GM21529 (cell line): ENCODE measurements around the gene ALDH3B1.

Experiments
- ATAC-seq: cut with Tn5 transposase; IDR thresholded peaks from one replicate; pipeline ENCODE4 v1.9.1; 2021; ENCODE audit not compliant: unreplicated experiment

ALDH3B1 gene

DNA sequence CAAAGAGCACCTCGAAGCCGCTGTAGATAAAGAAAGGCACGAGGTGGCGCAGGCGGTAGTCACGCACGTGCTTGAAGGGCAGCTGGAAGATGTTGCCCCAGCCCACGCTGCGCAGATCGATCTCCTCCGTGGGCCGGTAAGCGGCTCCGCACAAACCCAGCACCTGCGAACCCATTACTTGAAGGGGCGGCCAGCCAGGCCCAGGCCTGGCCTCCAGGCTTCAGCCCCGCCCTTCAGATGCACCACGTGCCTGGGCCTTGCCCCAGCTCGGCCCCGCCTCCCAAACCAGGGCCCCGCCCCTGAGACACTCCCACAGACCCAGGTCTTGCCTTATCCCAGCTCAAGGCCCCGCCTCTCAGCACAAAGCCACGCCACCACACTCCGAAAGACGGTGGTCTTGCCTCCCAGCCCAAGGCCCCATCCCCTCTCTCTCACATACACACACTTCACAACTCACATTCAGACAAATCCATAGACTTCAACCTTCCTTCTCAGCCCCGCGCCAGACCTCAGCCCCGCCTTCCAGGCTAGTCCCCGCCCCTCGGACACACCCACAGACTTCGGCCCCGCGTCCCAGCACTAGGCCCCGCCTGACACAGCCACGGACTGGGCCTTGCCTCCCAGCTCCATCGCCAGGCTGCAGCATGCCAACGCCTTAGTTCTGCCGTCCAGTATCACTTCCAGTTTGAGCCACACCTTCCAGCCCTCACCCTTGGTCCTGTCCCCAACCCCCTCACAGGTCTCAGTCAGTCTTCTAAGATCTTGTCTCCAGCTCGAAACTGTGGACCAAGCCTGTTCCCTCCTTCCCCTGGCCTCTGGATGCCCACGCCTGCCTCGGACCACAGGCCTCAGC is 13.3 kb upstream of the ALDH3B1 start:
- ATAC-seq: no peak

DNA sequence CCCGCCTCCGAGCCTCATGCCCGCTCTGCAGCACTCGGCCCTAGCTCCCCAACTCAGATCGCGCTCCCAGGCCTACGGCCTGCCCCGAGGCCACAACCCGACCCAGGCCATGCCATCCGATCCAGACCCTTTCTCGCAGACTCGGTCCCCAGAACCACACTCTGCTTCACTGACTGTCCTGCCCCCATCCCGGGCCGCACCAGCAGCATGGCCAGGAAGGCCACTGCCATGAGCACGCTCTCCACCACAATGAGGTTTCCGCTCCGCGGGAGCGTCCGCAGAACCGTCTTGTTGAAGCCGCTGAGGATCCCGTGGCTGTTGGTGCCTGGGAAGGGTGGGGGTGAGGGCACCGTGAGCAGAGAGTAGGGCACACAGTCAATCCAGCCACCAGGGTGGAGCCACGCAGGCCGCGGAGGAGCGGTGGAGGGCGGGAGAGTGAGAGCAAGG is 12.6 kb upstream of the ALDH3B1 start:
- ATAC-seq: no peak

DNA sequence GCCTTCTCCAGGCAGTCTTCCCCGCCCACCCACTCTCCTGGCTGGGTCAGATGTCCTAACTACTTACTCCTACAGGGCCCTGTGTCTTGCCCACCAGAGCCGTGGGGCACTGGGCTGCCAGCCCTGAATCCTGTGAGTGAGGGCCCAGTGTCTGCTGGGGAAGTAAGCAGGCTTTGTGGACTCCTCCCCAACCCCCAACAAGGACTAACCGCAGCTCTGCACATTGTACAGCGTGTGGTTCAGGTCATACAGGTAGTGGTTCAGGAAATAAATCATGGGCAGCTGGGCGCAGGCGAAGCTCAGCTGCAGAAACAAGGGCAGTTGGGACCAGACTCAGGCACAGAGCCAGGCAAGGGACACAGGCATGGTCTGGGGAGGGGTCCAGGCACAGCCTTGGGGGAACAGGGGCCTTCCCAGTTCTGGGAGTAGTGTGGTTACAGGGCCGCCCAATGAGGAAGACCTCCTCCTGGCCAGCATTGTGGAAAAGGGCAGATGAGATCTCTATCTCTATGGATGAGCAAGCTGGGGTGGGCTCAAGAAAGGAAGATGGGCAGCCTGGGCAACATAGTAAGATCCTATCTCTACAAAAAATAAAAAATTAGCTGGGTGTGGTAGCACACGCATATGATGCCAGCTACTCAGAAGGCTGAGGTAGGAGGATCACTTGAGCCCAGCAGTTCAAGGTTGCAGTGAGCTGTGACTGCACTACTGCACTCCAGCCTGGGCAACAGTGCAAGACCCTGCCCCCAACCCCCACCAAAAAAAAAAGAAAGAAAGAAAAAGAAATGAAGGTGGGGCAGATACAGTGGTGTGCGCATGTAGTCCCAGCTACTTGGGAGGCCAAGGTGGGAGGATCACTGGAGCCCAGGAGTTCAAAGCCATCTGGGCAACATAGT is 11.7 kb upstream of the ALDH3B1 start:
- no peak for ATAC-seq

DNA sequence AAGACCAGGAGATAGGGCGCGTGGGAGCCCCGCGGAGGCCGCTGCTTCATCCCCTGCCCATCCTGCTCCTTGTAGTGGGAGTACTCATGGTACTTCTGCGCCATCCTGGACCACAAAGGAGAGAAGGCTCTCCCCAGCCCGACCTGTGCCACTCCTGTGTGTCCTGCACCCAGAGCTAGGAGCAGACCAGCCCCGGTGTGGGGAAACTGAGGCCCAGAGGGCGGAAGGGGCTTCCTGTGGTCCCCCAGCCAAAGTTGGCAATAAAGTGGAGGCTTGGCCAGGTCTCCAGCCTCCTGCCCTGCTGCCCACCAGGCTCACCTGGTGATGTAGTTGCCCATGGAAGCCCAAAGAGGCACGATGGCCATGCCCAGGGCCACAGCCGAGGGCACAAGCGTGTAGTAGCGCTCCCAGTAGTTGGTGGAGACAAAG is 10.9 kb upstream of the ALDH3B1 start:
- ATAC-seq: no peak

DNA sequence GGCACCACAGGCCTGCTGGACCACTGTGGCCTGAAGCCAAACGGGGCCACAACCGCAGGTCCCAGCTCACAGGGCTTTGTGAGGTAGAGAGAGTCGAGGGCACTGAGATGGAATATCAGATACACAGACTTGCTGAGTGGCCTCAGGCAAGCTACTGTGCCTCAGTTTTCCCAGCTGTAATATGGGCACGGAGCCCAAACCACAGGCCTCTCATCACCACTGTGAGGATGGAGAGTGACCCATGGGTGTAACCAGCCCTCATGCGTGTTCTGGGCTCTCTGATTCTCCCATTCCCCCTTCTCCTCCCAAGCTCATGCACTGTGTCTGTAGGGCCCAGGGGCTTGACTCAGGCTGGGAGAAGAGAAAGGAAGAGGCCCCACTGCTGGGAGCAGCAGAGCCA is 10.4 kb upstream of the ALDH3B1 start:
- ATAC-seq: no peak

DNA sequence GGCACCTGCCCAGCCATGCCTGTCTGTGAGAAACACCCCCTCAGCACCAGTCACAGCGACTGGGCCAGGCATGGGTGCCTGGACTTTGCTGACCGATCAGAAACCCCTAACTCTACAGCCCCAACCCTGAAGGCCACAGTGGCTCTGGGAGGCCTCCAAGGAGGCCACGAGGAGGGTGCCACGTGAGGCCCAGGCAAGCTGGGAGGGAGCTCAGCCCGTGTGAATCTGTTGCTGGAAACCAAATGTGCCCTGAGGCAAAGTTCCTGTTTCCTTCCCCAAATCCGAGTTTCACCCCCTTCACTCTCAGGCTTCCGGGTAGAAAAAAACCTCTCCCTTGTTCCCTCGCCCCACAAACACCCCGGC is 7.6 kb upstream of the ALDH3B1 start:
- ATAC-seq: peak; percentile 31

DNA sequence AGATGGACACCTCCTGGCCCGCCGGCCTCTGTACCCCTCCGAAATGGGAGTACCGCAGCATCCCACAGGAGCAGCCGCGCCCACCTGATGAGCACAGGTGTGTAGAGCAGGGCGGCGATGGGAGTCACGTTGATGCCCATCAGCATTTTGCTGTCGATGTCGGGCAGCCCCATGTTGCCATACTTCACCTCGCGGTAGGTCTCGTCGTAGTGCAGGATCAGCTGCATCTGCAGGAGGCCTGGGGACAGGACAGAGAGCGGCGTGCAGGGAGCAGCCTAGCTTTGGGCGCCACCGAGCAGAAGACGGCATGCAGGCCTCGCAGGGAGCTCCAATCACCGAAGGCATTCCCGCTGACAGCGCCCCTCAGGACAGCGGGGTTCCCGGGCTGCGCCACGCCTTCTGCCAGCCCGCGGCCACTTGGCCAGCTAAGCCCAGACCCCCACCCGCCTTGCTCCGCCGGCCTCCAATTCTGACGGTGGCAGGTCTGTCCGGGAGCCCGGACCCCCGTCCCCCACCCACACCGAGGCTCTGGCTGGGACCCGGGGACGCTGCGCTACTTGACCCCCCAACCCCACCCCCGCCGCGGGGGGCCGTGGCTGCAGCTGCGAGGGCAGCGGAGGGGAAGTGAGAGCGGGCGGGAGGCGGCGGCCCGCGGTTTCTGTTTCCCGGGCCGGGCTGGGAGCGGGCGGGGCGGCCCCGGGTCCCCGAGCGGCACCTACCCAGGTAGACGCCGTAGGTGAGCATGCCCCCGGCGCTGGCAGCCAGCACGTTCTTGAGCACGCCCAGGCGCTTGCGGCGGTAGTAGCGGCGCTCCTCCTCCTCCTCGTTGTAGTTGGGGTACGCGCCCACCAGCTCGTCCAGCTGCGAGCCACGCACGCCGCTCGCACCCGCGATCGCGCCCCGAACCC is 6.9 kb upstream of the ALDH3B1 start:
- peak; percentile 47 for ATAC-seq

DNA sequence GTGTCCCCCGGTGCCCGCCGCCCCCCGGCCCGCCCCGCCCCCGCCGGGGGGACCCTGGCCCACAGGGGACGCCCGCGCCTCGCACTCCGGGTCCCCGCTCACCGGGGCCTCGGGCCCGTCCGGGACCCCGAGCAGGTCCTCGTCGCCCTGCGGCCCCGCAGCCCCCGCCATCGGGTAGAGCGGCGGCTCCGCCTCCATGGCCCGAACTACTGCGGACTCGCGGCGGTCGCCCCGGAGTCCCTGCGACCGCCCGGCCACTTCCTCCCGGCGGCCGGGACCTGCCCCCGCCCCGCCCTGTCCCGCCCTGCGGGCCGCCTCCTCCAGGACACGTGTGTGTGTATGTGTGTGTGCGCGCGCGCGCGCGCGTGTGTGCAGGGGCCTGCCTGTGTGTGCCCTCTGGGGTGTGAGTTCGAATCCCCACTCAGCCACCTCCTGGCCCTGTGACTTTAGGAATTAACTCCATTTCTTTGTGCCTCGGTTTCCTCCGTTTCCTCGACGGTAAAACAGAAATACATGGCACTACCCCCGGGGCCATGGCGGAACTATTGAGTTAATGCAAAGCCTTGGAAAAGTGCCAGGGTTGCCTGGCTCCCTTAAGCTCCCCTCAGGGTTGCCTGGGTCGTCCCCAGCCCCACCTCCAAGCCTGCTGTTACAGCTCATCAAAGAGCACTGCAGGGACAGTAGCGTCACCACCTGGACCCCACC is 6.1 kb upstream of the ALDH3B1 start, which contains the start of gene UNC93B1:
TSS of gene UNC93B1 (minus strand) at position 252 of the 705 bp plus-strand sequence. CDS start at position 198, 54 bp downstream.
- peak; percentile 66 for ATAC-seq

DNA sequence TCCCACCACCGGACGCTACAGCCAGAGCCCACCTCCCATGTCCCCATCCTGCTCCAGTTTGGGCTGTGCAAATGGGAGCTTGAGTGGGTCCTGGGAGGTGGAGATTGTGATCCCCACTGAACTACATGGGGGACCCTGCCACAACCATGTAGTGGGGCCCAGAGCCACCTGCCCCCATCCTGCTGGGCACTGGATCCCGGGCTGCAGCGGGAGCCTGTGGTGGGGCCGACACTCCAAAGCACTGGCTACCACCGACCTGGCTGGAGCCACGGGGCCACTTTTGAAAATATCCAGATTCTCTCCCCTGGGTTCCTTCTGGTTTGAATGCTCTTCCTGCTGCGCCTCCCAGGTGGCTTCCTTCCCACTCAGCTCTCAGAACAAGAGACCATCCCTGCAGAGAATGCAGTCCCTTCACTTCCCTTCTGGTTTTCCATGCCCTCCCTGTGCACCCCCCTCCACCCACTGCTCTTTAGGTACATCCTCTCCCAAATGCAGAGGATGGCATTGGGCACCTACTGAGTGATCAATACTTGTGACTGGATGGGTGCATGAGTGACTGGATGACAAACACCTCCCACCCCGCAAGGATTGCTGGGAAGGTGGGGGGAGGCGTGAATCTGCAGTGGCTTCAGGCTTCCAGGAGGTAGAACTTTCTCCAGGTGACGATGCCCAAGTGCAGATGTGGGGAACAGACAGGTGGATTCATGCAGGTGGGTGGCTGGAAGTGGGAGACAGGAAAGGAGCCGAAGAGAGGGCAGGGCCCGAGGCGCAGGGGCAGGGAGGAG is 5.4 kb upstream of the ALDH3B1 start:
- ATAC-seq: no peak

DNA sequence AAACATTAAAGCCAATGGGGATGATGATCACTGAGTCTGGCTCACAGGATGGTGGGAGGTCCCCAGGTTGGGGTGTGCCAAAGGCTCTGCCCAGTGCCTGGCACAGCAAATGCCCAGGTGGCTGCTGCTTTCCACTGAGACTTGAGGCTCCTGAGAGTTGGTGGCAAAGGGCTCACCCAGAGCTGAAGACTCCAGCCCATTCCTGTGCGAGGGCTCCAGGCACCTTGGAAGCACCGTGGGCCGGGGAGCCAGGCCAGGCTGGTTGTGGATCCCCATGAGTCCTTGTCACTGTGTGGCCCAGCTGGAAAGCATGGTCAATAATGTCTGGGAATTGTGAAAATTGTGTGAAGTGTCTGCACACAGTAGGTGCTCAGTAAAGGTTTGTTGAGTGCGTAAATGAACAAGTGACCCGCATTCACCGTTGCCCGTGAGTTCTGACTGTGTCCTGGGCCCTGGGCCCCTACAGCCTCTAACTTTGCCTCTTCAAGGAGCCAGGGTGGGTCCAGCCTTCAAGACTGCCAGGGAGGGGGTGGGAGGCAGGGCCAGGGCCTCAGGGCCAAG is 3.4 kb upstream of the ALDH3B1 start:
- no peak for ATAC-seq

DNA sequence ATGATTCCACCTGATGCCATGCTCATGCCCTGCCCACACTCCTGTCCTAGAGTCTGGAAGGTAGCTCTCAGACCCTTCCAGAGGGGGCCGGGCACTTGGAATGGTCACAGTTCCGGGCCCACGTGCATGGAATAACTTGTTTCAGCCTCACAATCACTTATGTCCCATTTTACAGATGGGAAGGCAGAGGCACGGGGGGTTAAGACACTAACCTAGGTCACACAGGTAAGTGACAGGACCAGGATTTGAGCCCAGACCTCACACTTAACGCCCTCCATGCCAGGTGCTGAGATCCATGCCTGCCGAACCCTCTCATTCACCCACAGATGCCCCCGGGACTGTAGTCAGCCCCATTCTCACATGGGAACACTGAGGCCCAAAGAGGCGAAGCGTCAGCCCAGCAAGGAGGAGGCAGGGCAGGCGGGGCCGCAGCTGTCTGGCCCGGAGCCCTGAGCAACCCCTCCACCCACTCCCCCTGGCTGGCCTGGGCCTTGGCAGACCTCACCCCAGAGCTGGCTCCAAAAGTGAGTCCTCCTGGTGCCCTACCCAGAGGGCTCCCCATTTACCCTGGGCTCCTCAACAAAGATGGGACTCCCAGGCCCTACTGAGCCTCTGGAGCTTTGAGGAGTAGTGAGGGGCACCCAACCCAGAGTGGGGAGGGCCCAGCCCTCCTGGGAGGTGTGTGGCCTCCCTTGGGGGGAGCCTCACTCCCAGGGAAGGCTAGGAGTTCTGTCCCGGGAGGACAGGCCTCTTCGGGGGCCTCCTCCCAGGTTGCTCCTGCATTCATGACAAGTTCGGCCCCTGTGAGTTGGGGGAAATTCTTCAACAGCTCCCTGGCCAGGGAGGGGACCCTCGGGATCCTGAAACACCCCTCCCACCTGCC is 2.4 kb upstream of the ALDH3B1 start:
- ATAC-seq: no peak

DNA sequence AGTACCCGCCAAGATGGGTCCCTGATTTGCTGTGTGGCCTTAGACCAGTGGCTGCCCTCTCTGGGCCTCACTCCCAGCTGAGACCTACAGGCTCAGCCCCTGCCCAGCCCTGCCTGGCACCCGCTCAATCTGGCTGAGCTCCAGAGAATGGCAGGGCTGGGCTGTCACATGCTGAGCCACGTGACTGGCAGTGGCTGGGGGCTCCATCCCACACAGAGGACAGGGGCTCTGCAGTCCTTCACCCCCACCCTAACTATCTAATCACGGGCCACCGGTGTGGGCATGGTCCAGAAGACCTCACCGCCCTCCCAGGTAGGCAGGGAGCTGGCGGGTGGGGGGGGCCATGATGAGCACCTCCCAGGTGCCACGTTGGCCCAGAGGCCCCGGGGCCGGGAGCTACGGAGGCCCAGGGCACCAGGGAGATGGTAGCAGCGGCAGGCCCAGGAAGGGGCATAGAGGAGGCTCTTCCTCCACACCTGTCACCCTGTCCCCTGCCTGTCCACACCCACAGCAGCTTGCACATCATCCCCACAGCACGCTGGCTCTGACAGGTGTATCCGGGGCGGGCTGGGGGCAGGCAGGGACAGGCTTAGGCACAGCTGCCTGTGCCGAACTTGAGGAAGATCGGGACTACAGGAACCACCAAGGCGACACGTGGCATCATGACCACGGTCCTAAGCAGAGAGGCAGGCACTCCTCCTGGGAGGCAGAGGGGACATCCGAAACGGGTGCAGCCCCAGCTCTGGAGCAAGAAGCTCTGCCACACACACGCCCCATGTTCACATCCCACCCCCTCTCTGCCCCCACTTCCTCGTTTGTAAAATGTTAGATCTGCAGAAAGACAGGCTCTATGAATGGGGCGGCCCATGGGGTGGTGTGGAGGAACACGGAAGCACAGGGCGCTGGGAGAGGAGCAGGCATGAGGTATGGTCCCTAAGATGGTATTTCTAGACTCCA is 1.5 kb upstream of the ALDH3B1 start:
- no peak for ATAC-seq

DNA sequence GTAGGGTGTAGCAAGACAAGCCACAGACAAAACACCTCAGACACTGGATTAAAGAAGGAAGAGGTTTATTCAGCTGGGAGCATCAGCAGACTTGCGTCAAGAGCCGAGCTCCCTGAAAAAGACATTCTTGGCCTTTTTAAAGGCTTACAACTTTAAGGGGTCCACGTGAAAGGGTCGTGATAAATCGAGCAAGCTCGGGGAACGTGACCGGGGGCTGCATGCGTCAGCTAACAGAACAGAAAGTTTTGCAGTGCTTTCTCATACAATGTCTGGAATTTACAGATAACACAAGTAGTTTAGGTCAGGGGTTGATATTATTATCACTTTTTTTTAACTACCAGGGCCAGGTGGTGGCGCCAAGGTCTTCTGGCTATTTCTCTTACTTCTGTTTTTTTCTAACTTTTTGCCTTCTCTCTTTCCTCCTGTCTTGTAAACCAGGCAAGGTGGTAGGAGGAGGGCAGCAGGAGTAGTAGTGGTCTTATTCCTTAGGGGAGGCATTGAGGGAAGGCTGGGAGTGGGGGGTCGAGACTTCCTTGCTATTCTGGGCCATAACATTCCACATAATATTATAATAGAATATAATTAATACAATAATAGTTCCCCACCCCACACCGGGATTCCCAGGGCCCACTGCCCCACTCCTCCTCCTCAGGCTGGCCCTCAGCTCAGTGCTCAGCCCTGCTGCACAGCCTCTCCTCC is 587 bp upstream of the ALDH3B1 start:
- ATAC-seq: no peak

DNA sequence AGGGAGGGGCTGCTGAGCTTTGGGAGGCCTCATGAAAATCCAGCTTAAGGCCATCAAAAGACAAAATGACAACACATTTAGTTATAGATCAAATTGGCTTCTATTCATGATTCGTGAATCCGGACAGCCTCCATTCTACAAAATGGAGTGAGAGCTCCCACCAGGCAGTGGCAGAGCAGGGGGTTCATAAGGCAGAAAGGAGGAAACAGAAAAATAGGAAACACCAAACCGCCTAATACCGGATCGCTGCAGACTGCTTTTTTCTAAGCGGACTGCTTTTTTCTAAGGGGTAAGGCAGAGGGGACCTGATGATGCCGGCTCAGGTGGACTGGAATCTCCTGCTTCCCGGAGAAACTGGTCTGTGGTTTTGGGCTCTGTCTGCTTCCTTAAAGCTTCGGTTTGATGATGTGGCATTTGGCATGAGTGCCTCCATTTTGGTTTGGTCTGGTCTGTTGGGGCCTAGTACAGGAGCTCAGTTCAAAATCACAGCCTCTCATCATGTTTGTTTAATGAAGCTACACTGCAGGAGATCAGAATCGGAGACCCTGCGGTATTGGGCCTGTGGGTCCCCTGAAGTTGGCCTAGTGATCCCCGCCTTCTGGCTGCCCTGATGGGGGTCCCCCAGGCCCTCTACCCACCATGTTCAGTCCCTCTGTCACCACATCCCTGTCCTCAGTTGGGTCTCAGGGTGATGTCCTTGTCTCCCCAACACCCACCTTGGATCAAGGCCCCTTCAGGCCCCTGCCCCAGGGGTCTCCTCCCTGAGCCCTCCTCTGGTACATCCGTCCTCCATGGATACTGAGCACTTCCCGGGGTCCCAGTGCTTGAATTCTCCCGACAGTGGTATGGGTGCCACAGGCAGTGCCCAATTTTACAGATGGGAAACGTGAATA is 1.2 kb downstream of the ALDH3B1 start:
- no peak for ATAC-seq
